ENCODE results near the gene OLA1. TPM values are rescaled to one million over a fixed set of nuclear protein-coding genes. Genes with fewer than 3 reads are reported as not detected.

Gene OLA1
- total RNA-seq, 1 experiment from 2014 or later, result 109 TPM

DNA sequence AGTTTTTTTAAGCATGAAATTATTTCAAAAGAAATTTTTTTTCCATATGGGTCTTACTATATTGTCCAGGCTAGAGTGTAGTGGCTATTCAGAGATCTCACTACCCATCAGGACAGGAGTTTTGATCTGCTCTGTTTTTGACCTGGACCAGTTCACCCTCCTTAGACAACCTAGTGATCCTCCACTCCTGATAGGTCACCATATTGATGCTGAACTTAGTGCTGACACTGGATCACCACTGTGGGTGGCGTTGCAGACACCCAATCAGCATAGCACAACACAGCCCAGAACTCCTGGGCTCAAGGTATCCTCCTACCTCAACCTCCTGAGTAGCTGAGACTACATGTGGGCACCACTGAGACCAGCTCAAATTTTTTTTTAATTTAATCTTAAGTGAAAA, 8.2 kb downstream of the OLA1 start:
- POLR2A ChIA-PET, result no interaction called here
- Mint-ChIP-seq H3K4me1 (peaks cover 11% of the 10 kb centered on the region), H3K27ac (no peak overlapping the region), H3K27me3 (ENCODE audit: low read depth) (no peaks in the 10 kb centered on the region), H3K9me3 (no peaks in the 10 kb centered on the region), H3K36me3 (peaks cover 15% of the 10 kb centered on the region), H3K4me3 (no peak overlapping the region)
- ATAC-seq, result no peak
- DNase-seq (ENCODE audit: low spot score), result no peak
- CTCF ChIA-PET, result no interaction called here
- TF ChIP-seq, protein P1, sequence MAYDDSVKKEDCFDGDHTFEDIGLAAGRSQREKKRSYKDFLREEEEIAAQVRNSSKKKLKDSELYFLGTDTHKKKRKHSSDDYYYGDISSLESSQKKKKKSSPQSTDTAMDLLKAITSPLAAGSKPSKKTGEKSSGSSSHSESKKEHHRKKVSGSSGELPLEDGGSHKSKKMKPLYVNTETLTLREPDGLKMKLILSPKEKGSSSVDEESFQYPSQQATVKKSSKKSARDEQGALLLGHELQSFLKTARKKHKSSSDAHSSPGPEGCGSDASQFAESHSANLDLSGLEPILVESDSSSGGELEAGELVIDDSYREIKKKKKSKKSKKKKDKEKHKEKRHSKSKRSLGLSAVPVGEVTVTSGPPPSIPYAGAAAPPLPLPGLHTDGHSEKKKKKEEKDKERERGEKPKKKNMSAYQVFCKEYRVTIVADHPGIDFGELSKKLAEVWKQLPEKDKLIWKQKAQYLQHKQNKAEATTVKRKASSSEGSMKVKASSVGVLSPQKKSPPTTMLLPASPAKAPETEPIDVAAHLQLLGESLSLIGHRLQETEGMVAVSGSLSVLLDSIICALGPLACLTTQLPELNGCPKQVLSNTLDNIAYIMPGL (CRISPR knock-in tag; IDR thresholded peaks at IDR 0.05), result no peak
- TF ChIP-seq TCF7 (CRISPR knock-in tag; IDR thresholded peaks at IDR 0.05; ENCODE audit: low read depth) (no peak), IRF2 (CRISPR knock-in tag; IDR thresholded peaks at IDR 0.05; ENCODE audit: borderline replicate concordance, low read depth) (no peak), NFE2L1 (CRISPR knock-in tag; IDR thresholded peaks at IDR 0.05) (no peak)
- TF ChIP-seq, protein P2, sequence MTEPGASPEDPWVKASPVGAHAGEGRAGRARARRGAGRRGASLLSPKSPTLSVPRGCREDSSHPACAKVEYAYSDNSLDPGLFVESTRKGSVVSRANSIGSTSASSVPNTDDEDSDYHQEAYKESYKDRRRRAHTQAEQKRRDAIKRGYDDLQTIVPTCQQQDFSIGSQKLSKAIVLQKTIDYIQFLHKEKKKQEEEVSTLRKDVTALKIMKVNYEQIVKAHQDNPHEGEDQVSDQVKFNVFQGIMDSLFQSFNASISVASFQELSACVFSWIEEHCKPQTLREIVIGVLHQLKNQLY (CRISPR knock-in tag; IDR thresholded peaks at IDR 0.05), result no peak
- TF ChIP-seq, protein P3, sequence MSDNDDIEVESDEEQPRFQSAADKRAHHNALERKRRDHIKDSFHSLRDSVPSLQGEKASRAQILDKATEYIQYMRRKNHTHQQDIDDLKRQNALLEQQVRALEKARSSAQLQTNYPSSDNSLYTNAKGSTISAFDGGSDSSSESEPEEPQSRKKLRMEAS (CRISPR knock-in tag; IDR thresholded peaks at IDR 0.05), result no peak
- TF ChIP-seq, protein P4, sequence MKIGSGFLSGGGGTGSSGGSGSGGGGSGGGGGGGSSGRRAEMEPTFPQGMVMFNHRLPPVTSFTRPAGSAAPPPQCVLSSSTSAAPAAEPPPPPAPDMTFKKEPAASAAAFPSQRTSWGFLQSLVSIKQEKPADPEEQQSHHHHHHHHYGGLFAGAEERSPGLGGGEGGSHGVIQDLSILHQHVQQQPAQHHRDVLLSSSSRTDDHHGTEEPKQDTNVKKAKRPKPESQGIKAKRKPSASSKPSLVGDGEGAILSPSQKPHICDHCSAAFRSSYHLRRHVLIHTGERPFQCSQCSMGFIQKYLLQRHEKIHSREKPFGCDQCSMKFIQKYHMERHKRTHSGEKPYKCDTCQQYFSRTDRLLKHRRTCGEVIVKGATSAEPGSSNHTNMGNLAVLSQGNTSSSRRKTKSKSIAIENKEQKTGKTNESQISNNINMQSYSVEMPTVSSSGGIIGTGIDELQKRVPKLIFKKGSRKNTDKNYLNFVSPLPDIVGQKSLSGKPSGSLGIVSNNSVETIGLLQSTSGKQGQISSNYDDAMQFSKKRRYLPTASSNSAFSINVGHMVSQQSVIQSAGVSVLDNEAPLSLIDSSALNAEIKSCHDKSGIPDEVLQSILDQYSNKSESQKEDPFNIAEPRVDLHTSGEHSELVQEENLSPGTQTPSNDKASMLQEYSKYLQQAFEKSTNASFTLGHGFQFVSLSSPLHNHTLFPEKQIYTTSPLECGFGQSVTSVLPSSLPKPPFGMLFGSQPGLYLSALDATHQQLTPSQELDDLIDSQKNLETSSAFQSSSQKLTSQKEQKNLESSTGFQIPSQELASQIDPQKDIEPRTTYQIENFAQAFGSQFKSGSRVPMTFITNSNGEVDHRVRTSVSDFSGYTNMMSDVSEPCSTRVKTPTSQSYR (CRISPR knock-in tag; IDR thresholded peaks at IDR 0.05), result no peak

DNA sequence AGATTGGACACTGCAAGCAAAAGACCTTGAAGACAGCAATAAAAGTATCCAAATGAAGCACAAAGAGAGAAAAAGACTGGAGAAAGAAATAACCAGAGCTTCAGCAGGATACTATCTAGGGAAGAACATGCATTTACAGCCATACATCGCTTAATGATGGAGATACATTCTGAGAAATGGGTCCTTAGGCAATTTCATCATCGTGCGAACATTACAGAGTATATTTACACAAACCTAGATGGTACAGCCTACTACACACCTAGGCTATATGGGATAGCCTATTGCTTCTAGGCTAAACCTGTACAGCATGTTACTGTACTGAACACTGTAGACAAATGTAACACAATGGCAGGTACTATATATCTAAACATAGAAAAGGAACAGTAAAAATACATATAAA, 11.9 kb downstream of the OLA1 start:
- CTCF ChIA-PET, result no interaction called here
- no peak overlapping the region for H3K4me3 Mint-ChIP-seq
- H3K27ac Mint-ChIP-seq, result no peak overlapping the region
- H3K36me3 Mint-ChIP-seq, result no peaks in the 10 kb centered on the region; the same call in 1 of the 2 replicates
- ATAC-seq (no peak), DNase-seq (ENCODE audit: low spot score) (no peak)
- peaks cover 6% of the 10 kb centered on the region for H3K4me1 Mint-ChIP-seq
- H3K27me3 Mint-ChIP-seq (ENCODE audit: low read depth), result no peaks in the 10 kb centered on the region
- no peaks in the 10 kb centered on the region for H3K9me3 Mint-ChIP-seq
- POLR2A ChIA-PET, result interaction anchor here (1.2 kb wide), 1 partner anchor 12 kb away, joined by 4 read pairs; the partner anchor contains the start of gene OLA1
- TF ChIP-seq ELF4 (CRISPR knock-in tag; IDR thresholded peaks at IDR 0.05; ENCODE audit: low read depth) (no peak), JUN (CRISPR knock-in tag; IDR thresholded peaks at IDR 0.05) (no peak), ZNF232 (CRISPR knock-in tag; IDR thresholded peaks at IDR 0.05) (no peak), FOXP1 (CRISPR knock-in tag; IDR thresholded peaks at IDR 0.05; ENCODE audit: borderline replicate concordance) (no peak), FOXK1 (CRISPR knock-in tag; IDR thresholded peaks at IDR 0.05) (no peak), ZNF121 (CRISPR knock-in tag; IDR thresholded peaks at IDR 0.05) (no peak), SP1 (CRISPR knock-in tag; conservative IDR thresholded peaks at IDR 0.05) (no peak)
- TF ChIP-seq, protein P5, sequence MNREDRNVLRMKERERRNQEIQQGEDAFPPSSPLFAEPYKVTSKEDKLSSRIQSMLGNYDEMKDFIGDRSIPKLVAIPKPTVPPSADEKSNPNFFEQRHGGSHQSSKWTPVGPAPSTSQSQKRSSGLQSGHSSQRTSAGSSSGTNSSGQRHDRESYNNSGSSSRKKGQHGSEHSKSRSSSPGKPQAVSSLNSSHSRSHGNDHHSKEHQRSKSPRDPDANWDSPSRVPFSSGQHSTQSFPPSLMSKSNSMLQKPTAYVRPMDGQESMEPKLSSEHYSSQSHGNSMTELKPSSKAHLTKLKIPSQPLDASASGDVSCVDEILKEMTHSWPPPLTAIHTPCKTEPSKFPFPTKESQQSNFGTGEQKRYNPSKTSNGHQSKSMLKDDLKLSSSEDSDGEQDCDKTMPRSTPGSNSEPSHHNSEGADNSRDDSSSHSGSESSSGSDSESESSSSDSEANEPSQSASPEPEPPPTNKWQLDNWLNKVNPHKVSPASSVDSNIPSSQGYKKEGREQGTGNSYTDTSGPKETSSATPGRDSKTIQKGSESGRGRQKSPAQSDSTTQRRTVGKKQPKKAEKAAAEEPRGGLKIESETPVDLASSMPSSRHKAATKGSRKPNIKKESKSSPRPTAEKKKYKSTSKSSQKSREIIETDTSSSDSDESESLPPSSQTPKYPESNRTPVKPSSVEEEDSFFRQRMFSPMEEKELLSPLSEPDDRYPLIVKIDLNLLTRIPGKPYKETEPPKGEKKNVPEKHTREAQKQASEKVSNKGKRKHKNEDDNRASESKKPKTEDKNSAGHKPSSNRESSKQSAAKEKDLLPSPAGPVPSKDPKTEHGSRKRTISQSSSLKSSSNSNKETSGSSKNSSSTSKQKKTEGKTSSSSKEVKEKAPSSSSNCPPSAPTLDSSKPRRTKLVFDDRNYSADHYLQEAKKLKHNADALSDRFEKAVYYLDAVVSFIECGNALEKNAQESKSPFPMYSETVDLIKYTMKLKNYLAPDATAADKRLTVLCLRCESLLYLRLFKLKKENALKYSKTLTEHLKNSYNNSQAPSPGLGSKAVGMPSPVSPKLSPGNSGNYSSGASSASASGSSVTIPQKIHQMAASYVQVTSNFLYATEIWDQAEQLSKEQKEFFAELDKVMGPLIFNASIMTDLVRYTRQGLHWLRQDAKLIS (CRISPR knock-in tag; IDR thresholded peaks at IDR 0.05; ENCODE audit: borderline replicate concordance), result no peak
- TF ChIP-seq, protein P6, sequence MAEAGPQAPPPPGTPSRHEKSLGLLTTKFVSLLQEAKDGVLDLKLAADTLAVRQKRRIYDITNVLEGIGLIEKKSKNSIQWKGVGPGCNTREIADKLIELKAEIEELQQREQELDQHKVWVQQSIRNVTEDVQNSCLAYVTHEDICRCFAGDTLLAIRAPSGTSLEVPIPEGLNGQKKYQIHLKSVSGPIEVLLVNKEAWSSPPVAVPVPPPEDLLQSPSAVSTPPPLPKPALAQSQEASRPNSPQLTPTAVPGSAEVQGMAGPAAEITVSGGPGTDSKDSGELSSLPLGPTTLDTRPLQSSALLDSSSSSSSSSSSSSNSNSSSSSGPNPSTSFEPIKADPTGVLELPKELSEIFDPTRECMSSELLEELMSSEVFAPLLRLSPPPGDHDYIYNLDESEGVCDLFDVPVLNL (CRISPR knock-in tag; IDR thresholded peaks at IDR 0.05; ENCODE audit: borderline replicate concordance, low read depth), result no peak
- TF ChIP-seq, protein P4 (CRISPR knock-in tag; IDR thresholded peaks at IDR 0.05), result no peak
- TF ChIP-seq, protein P7, sequence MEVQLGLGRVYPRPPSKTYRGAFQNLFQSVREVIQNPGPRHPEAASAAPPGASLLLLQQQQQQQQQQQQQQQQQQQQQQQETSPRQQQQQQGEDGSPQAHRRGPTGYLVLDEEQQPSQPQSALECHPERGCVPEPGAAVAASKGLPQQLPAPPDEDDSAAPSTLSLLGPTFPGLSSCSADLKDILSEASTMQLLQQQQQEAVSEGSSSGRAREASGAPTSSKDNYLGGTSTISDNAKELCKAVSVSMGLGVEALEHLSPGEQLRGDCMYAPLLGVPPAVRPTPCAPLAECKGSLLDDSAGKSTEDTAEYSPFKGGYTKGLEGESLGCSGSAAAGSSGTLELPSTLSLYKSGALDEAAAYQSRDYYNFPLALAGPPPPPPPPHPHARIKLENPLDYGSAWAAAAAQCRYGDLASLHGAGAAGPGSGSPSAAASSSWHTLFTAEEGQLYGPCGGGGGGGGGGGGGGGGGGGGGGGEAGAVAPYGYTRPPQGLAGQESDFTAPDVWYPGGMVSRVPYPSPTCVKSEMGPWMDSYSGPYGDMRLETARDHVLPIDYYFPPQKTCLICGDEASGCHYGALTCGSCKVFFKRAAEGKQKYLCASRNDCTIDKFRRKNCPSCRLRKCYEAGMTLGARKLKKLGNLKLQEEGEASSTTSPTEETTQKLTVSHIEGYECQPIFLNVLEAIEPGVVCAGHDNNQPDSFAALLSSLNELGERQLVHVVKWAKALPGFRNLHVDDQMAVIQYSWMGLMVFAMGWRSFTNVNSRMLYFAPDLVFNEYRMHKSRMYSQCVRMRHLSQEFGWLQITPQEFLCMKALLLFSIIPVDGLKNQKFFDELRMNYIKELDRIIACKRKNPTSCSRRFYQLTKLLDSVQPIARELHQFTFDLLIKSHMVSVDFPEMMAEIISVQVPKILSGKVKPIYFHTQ (CRISPR knock-in tag; IDR thresholded peaks at IDR 0.05), result no peak
- TF ChIP-seq, protein P8, sequence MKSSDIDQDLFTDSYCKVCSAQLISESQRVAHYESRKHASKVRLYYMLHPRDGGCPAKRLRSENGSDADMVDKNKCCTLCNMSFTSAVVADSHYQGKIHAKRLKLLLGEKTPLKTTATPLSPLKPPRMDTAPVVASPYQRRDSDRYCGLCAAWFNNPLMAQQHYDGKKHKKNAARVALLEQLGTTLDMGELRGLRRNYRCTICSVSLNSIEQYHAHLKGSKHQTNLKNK (CRISPR knock-in tag; IDR thresholded peaks at IDR 0.05), result no peak

Data from WTC11 (cell line).